Skeletal muscle tissue (tissue), 4 donors: ENCODE data around the gene GNB5. TPM values are rescaled to one million over a fixed set of nuclear protein-coding genes. Genes with fewer than 3 reads are reported as not detected.

ENCODE experiments used
- H3K27ac ChIP-seq: one replicate; pipeline ENCODE4 v1.7.0; 2013; ENCODE audit warnings: mild to moderate bottlenecking, low read depth, low read length, inconsistent platforms
- H3K27me3 ChIP-seq, 3 donors: one replicate each; pipeline ENCODE4 v1.7.0; 2013; ENCODE audit warnings: low read length in 3 of 3; ENCODE audit not compliant: control insufficient read depth in 3 of 3, insufficient read depth in 3 of 3
- H3K36me3 ChIP-seq, 3 donors: one replicate each; pipeline ENCODE4 v1.7.0; 2013; ENCODE audit warnings: low read length in 3 of 3; ENCODE audit not compliant: control insufficient read depth in 3 of 3, insufficient read depth in 3 of 3
- H3K4me1 ChIP-seq, 3 donors: one replicate each; pipeline ENCODE4 v1.7.0; 2013; ENCODE audit warnings: low read length in 3 of 3, mild to moderate bottlenecking in 3 of 3; ENCODE audit not compliant: control insufficient read depth in 3 of 3, insufficient read depth in 3 of 3
- H3K4me3 ChIP-seq, 3 donors: one replicate each; pipeline ENCODE4 v1.7.0; 2013; ENCODE audit warnings: low read length in 3 of 3
- H3K9ac ChIP-seq, 3 donors: one replicate each; pipeline ENCODE4 v1.7.0; 2013; ENCODE audit warnings: low read length in 3 of 3, mild to moderate bottlenecking in 3 of 3, moderate library complexity in 2 of 3, low read depth in 1 of 3
- H3K9me3 ChIP-seq, 3 donors: one replicate each; pipeline ENCODE4 v1.7.0; 2013; ENCODE audit warnings: low read length in 3 of 3; ENCODE audit not compliant: control insufficient read depth in 3 of 3
- total RNA-seq: library from RNA; depleted of rRNA; stranded (reverse); fragments of >200 nt; gene quantifications from one replicate; pipeline ENCODE4 v1.2.3, GENCODE V29; 2014
- donor health status: Osteomylitis.

Gene GNB5
- total RNA-seq, 1 donor from 2014 or later: 2.6 TPM

- Histone ChIP-seq H3K36me3 (no peaks in the 10 kb centered on the region), H3K9ac (no peak overlapping the region), H3K4me3 (no peak overlapping the region), H3K27me3 (no peaks in the 10 kb centered on the region), H3K4me1 (no peaks in the 10 kb centered on the region), H3K27ac (no peak overlapping the region), H3K9me3 (no peaks in the 10 kb centered on the region)
These were observed 29.7 kb downstream of the GNB5 start for GRCh38 chr15:52161406-52161966.

- H3K9ac ChIP-seq: no peak overlapping the region
- H3K36me3 ChIP-seq: no peaks in the 10 kb centered on the region
- H3K9me3 ChIP-seq: no peaks in the 10 kb centered on the region
- H3K4me3 ChIP-seq: no peak overlapping the region
- peaks cover 0 to 4% (median 3%) of the 10 kb centered on the region in 3 donors for H3K4me1 ChIP-seq
- no peaks in the 10 kb centered on the region for H3K27me3 ChIP-seq
- H3K27ac ChIP-seq: no peak overlapping the region
These were observed 31.5 kb downstream of the GNB5 start for GRCh38 chr15:52159645-52160044.

GRCh38 chr15:52158084-52158765 is 33.0 kb downstream of the GNB5 start:
- H3K9me3 ChIP-seq: no peaks in the 10 kb centered on the region

GRCh38 chr15:52155878-52156277 is 35.3 kb downstream of the GNB5 start:
- Histone ChIP-seq H3K27me3 (no peaks in the 10 kb centered on the region), H3K4me1 (peaks cover 0 to 4% (median 3%) of the 10 kb centered on the region in 3 donors), H3K4me3 (no peak overlapping the region), H3K9ac (no peak overlapping the region), H3K9me3 (no peaks in the 10 kb centered on the region), H3K36me3 (no peaks in the 10 kb centered on the region), H3K27ac (no peak overlapping the region)

More at GRCh38 chr15:52158084-52158765, 33.0 kb downstream of the GNB5 start:
- H3K27ac ChIP-seq: no peak overlapping the region
- H3K9ac ChIP-seq: no peak overlapping the region
- H3K36me3 ChIP-seq: no peaks in the 10 kb centered on the region
- H3K4me1 ChIP-seq: peaks cover 0 to 4% (median 3%) of the 10 kb centered on the region in 3 donors
- no peaks in the 10 kb centered on the region for H3K27me3 ChIP-seq
- no peak overlapping the region for H3K4me3 ChIP-seq

- Histone ChIP-seq H3K27me3 (no peaks in the 10 kb centered on the region), H3K36me3 (no peaks in the 10 kb centered on the region), H3K27ac (no peak overlapping the region), H3K9ac (no peak overlapping the region), H3K4me1 (peaks cover 0 to 4% (median 3%) of the 10 kb centered on the region in 3 donors), H3K9me3 (no peaks in the 10 kb centered on the region), H3K4me3 (no peak overlapping the region)
These were observed 36.0 kb downstream of the GNB5 start for GRCh38 chr15:52154896-52155865.

- no peaks in the 10 kb centered on the region for H3K9me3 ChIP-seq
- no peak overlapping the region for H3K9ac ChIP-seq
- H3K36me3 ChIP-seq: peaks cover 0 to 6% (median 4%) of the 10 kb centered on the region in 3 donors
- H3K4me3 ChIP-seq: no peak overlapping the region
- H3K27me3 ChIP-seq: no peaks in the 10 kb centered on the region
- H3K4me1 ChIP-seq: peaks cover 0 to 4% (median 3%) of the 10 kb centered on the region in 3 donors
- H3K27ac ChIP-seq: no peak overlapping the region
These were observed 37.0 kb downstream of the GNB5 start for GRCh38 chr15:52153900-52154895.

- H3K9ac ChIP-seq: no peak overlapping the region
- peaks cover 0 to 6% (median 4%) of the 10 kb centered on the region in 3 donors for H3K36me3 ChIP-seq
These were observed 39.8 kb downstream of the GNB5 start for GRCh38 chr15:52151353-52151752.

GRCh38 chr15:52150871-52151270 is 40.3 kb downstream of the GNB5 start:
- peaks cover 0 to 6% (median 4%) of the 10 kb centered on the region in 3 donors for H3K36me3 ChIP-seq

More at GRCh38 chr15:52151353-52151752, 39.8 kb downstream of the GNB5 start:
- Histone ChIP-seq H3K27me3 (no peaks in the 10 kb centered on the region), H3K4me3 (no peak overlapping the region), H3K27ac (no peak overlapping the region), H3K4me1 (peaks cover 0 to 4% (median 3%) of the 10 kb centered on the region in 3 donors), H3K9me3 (no peaks in the 10 kb centered on the region)

More at GRCh38 chr15:52150871-52151270, 40.3 kb downstream of the GNB5 start:
- H3K9me3 ChIP-seq: no peaks in the 10 kb centered on the region
- no peak overlapping the region for H3K4me3 ChIP-seq
- H3K27me3 ChIP-seq: no peaks in the 10 kb centered on the region
- H3K4me1 ChIP-seq: peaks cover 0 to 4% (median 3%) of the 10 kb centered on the region in 3 donors
- H3K9ac ChIP-seq: no peak overlapping the region
- no peak overlapping the region for H3K27ac ChIP-seq
